ENCODE data around the gene VN1R4.
"Not testable (repeated sequence)": the region's sequence is repeated elsewhere in the genome, so short reads cannot be mapped to it uniquely, and the experiment has no call there.

Gene VN1R4

DNA sequence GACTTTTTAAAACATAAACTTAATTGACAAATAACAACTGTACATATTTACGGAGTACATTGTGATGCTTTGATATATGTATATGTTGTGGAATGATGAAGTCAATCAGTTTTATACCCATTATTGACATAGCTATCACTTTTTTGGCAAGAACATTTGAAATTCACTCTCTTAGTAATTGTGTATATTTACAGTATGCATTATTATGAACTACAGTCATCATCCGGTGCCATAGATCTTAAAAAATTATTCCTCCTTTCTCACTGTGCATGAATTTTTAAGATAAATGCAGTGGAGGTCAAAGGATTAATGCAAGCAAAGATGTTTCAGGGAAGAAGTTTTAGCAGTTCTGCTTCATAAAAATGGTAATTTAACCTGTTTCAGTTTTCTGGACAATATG, 8.0 kb upstream of the VN1R4 start:
- H3K4me3 ChIP-seq (ENCODE audit: low read length) = no peak overlapping the region
- TF ChIP-seq, protein P1, sequence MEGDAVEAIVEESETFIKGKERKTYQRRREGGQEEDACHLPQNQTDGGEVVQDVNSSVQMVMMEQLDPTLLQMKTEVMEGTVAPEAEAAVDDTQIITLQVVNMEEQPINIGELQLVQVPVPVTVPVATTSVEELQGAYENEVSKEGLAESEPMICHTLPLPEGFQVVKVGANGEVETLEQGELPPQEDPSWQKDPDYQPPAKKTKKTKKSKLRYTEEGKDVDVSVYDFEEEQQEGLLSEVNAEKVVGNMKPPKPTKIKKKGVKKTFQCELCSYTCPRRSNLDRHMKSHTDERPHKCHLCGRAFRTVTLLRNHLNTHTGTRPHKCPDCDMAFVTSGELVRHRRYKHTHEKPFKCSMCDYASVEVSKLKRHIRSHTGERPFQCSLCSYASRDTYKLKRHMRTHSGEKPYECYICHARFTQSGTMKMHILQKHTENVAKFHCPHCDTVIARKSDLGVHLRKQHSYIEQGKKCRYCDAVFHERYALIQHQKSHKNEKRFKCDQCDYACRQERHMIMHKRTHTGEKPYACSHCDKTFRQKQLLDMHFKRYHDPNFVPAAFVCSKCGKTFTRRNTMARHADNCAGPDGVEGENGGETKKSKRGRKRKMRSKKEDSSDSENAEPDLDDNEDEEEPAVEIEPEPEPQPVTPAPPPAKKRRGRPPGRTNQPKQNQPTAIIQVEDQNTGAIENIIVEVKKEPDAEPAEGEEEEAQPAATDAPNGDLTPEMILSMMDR (conservative IDR thresholded peaks at IDR 0.05; ENCODE audit: low read length) = no peak
- no peak for DNase-seq (ENCODE audit: low read depth)

- no peak overlapping the region for H3K4me3 ChIP-seq (ENCODE audit: low read length)
- TF ChIP-seq, protein P1 (conservative IDR thresholded peaks at IDR 0.05; ENCODE audit: low read length) = no peak
- DNase-seq (ENCODE audit: low read depth) = no peak
These were observed 4.5 kb upstream of the VN1R4 start for GRCh38 chr19:53272044-53272443.

- DNase-seq (ENCODE audit: low read depth); H3K4me3 ChIP-seq (ENCODE audit: low read length): not testable (repeated sequence)
These were observed 2.3 kb upstream of the VN1R4 start for GRCh38 chr19:53269861-53270260.

DNA sequence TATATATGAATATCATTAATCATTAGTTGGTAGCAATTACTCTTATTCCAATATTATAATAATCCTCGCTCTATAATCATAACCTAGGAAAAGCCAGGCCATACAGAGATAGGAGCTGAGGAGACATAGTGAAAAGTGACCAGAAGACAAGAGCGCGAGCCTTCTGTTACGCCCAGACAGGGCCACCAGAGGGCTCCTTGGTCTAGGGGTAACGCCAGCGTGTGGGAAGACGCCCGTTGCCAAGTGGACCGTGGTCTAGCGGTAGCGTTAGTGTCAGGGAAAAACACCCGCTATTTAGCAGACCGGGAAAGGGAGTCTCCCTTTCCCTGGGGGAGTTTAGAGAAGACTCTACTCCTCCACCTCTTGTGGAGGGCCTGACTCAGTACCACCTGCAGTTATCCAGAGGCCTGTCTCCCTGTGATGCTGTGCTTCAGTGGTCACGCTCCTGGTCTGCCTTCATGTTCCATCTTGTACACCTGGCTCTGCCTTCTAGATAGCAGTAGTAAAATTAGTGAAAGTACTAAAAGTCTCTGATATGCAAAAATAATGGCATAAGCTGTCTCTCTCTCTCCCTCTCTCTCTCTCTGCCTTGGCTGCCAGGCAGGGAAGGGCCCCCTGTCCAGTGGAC, 9.7 kb downstream of the VN1R4 start, which contains the start of gene VN1R2:
Gene VN1R2 (plus strand): TSS at position 578 of the 628 bp plus-strand sequence. CDS start 84 bp downstream, outside the sequence.
- not testable (repeated sequence) for H3K4me3 ChIP-seq (ENCODE audit: low read length); DNase-seq (ENCODE audit: low read depth)

- peak; percentile 89 for DNase-seq (ENCODE audit: low read depth)
- TF ChIP-seq, protein P1 (conservative IDR thresholded peaks at IDR 0.05; ENCODE audit: low read length) = no peak
- peak within 1 kb of the TSS; percentile 93 for H3K4me3 ChIP-seq (ENCODE audit: low read length)
These were observed 12.8 kb downstream of the VN1R4 start, which contains the start of gene ZNF677 for GRCh38 chr19:53254411-53255341. Gene ZNF677 (minus strand): TSS chr19:53254873. CDS start chr19:53251550, 3,323 bp downstream.

- DNase-seq (ENCODE audit: low read depth) = no peak
- no peak overlapping the region for H3K4me3 ChIP-seq (ENCODE audit: low read length)
- TF ChIP-seq, protein P1 (conservative IDR thresholded peaks at IDR 0.05; ENCODE audit: low read length) = no peak
These were observed 21.0 kb downstream of the VN1R4 start for GRCh38 chr19:53246498-53246897.

DNA sequence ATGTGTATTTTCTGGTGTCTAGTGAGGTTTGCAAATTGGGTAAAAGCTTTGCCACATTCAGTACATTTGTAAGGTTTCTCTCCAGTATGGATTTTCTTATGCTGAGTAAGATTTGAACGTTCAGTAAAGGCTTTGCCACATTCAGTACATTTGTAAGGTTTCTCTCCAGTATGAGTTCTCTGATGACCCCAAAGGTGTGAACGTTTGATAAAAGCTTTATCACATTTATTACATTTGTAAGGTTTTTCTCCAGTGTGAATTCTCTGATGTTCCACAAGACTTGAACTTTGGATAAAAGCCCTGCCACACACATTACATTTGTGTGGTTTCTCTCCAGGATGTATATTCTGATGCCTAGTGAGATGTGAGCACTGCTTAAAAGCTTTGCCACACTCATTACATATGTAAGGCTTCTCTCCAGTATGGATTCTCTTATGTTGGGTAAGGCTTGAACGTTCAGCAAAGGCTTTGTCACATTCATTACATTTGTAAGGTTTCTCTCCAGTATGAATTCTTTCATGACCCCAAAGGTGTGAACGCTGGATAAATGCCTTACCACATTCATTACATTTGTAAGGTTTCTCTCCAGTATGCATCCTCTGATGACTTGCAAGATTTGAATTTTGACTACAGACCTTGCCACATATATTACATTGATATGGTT, 30.3 kb downstream of the VN1R4 start:
- no peak for DNase-seq (ENCODE audit: low read depth)
- H3K4me3 ChIP-seq (ENCODE audit: low read length) = no peak overlapping the region
- TF ChIP-seq, protein P1 (conservative IDR thresholded peaks at IDR 0.05; ENCODE audit: low read length) = no peak

Data from AG10803 (cell line).